Testis (tissue), 2 donors: Measurements from ENCODE around the gene CDH2.

ENCODE experiments used
- CTCF ChIP-seq, 3 experiments: fragments of 450-650 bp in 2 of 3; fragments of 200-600 bp in 1 of 3; sonication (generic) in 1 of 3; IDR thresholded peaks; one replicate each; pipeline ENCODE4 v1.5.1; 2016 to 2019; ENCODE audit warnings: antibody characterized with exemption in 3 of 3, mild to moderate bottlenecking in 2 of 3, moderate library complexity in 1 of 3
- POLR2A ChIP-seq: fragments of 450-650 bp; IDR thresholded peaks from one replicate; pipeline ENCODE4 v1.6.1; 2017; ENCODE audit warnings: antibody characterized with exemption, mild to moderate bottlenecking, moderate library complexity

DNA sequence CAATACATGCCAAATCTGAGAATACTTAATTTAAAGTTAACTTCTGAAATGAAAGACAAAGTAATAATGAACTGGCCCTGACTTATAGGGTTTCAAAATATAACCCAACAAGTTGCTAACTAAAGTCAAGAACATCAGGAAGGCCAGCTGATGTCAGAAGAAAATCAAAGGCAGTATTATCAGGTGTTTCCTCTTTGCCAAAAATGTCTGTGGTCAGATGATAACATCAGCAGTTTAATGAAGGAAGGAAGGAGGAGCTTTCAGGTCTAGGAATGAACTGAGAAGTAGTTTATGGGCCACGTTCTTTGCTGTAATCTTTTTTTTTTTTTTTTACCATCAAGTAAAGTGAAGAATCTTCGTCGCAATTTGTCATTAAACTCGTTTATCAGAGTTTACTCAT is 40.9 kb downstream of the CDH2 start:
- TF ChIP-seq CTCF (IDR thresholded peaks at IDR 0.05) = no peak
- no peak for TF ChIP-seq POLR2A
